ENCODE data around the gene PIGS.
"Not testable (repeated sequence)": the region's sequence is repeated elsewhere in the genome, so short reads cannot be mapped to it uniquely, and the experiment has no call there.

PIGS gene

DNA sequence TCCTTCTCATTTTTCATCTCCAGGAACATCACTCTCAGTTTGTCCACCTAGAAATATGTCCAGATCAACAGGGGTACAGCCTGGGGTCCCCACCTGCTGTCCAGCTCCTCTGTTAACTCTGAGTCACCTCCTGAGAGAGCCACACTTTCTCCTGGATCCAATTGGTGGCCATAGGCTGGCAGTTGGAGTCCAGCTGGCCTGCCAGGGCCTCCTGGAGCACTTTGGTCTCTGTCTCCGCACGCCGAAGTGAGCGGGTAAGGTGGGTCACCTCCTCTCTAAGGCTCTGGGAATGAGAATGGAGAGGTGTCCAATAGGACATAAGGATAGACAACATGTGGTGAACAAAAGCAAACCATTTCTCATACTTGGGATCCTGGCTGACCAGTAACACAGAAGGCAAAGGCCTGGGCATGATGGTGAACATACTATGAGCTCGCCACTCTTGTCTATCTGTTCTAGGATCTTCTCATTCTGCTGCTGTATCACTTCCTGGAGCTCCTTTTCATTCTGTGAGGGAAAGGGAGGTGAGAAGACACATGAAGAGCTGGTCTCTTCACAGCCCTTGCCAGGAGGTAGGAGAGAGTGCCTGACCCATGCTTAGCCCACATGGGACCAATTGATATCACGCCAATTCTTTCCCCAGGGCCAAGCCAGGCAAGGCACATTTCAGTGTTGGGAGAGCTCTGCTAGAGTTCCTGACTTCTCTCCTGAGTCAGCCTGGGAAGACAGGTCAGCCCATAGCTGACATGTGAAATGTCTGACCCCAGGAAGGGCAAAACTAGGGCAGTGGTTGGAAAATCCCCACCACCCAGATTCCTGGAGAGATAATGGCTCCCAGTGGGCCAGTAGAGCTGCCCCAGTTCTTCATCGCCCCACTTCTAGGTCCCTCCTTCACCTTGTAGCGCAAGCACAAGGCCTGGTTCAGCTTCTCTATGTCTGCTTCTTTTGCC lies 7.2 kb upstream of the PIGS start:
- DNase-seq, result no peak

- DNase-seq, result no peak
These were observed 6.1 kb upstream of the PIGS start for GRCh38 chr17:28577466-28577824.

- peak; percentile 90 to 95 for DNase-seq
These were observed 5.6 kb upstream of the PIGS start, which contains the start of gene ALDOC for GRCh38 chr17:28576758-28577465. TSS of gene ALDOC (minus strand) at chr17:28576895. CDS start at chr17:28575532, 1,363 bp downstream.

GRCh38 chr17:28576016-28576415 lies 4.7 kb upstream of the PIGS start:
- DNase-seq, result not testable (repeated sequence)

DNA sequence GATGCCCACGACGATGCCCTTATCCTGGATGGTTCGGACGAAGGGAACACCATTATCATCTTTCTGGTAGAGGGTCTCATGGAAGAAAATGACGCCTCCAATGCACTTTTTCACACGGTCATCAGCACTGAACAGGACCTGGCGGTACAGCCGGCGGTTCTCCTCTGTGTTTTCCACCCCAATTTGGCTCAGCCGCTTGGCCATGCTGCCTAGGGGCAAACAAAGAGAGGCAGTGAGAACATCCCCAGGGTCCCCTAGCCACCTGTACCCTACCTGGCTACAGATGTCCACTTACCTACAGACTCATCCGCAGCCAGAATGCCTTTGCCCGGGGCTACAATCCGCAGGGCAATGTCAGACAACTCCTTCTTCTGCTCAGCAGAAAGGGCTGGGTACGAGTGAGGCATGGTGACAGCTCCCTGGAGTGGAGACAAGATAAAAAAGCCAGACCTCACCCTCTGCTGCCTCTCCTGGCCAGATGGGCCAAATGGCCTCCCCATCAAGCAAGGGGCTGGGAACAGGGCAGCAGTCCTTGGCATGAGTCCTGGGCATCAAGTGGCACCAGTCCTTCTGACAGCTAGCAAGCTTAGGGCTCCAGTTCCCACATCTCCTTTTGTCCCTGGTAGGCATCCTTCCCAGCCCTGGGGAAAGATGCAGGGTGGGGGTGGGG lies 3.9 kb upstream of the PIGS start:
- peak; percentile 28 to 51 for DNase-seq

GRCh38 chr17:28574526-28574925 lies 3.2 kb upstream of the PIGS start:
- no peak for DNase-seq

GRCh38 chr17:28573966-28574480 lies 2.7 kb upstream of the PIGS start:
- no peak for DNase-seq

- no peak for DNase-seq
These were observed 2.2 kb upstream of the PIGS start for GRCh38 chr17:28573521-28573920.

- DNase-seq, result no peak
These were observed 1.7 kb upstream of the PIGS start for GRCh38 chr17:28573040-28573380.

DNA sequence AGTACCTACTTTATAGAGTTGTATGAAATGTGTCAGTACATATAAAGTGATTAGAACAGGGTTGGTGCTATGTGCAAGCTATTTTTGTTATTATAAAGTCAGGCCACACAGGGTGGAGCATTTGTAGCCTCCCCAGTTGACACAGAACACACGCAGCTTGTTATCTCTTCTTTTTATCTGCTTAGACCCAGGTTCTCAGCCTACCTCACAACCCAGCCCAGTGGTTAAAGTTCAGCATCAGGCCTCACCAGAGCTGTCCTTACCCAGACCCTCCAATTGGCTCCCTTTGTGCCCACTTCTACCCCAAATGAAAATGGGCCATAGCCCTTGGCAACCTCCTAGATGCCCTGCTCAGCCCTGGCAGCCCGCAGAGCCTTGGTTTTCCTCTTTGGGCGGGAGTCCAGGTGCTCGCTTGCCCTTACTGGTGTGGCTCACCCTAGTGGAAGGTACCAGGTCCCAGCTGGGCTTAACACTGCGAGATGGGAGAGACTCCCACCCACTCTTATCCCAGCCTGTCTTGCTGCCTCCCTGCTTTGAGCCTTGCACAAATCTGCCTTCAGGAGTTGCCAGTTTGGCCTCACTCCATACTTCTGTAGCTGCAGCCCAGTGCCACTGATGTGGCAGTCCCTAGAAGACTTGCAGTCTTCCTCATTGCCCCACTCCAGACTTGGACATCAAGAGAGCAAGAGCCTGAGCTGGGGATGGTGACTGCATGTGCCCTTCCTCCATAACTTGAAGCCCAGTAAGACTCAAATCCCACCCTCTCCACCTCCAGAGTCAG lies 1.1 kb upstream of the PIGS start:
- DNase-seq, result no peak

DNA sequence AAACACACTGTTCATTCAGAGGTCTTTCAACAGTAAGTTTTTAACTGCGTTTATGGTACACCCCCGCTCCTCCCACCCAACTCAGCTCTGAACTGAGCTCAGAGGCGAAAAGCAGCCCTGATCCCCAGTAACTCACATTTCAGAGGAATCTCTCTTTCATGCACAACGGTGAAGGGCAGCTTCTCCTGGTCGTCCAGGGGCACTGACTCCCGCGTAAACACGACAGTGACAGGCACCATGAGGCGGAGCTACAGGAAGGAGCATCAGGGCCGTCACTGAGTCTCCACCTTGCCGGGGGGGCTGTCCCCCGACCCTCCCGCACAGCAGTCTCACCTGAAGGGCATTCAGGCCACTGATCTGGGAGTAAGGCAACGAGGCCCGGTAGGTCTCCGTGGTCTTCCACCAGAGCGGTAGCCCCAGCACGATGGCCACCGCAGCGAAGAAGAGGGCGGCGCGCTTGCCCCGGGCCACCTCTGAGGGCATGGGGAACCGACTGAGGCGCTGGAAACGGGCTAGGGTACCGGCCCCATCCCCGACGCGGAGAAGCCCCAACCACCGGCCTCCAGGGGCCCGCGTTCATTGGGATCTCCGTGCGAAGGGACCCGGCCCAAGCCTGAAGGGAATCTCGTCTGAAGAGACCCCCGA lies 486 bp downstream of the PIGS start:
- DNase-seq, result peak in 1 of 2 experiments; percentile 6

GRCh38 chr17:28569446-28569845 lies 1.9 kb downstream of the PIGS start:
- DNase-seq, result no peak

DNA sequence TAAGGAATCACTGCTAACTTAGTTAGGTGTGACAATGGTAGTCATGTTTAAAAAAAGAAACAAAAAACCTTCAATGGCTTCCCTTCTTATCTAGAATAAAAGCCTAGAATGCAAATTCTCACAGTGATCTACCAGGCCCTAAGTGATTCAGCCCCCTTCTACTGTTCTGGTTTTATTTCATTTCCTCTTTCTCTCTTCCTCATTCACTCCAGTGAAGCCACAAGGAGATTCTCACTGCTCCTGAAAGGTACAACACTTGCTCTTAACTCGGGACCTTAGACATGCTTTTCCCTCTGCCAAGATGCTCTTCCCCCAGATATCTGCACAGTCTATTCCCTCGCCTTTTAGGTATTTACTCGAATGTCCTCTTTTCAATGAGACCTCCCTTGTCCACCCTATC lies 3.7 kb downstream of the PIGS start:
- DNase-seq, result no peak

GRCh38 chr17:28563475-28563874 lies 7.8 kb downstream of the PIGS start:
- DNase-seq, result no peak

DNA sequence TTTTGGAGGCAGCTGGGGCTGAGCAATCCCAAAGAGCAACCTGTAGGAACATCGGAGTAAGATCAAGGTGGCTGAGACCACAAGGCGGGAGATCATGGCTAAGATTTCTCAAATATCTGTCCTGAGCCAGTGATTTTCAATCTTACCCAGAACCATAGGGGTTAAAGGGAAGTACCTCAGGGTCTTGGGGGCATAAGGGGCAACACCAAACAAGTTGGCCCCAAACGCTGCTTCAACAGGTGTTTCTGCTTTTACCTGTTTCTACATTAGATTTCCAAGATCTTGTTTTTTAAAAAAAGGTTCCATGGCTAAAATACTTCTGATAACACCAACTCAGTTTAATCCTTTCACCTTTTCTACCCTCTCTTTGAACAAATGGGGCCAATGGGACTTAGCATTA lies 16.3 kb downstream of the PIGS start:
- no peak for DNase-seq

- DNase-seq, result no peak
These were observed 16.8 kb downstream of the PIGS start for GRCh38 chr17:28554565-28554964.

DNA sequence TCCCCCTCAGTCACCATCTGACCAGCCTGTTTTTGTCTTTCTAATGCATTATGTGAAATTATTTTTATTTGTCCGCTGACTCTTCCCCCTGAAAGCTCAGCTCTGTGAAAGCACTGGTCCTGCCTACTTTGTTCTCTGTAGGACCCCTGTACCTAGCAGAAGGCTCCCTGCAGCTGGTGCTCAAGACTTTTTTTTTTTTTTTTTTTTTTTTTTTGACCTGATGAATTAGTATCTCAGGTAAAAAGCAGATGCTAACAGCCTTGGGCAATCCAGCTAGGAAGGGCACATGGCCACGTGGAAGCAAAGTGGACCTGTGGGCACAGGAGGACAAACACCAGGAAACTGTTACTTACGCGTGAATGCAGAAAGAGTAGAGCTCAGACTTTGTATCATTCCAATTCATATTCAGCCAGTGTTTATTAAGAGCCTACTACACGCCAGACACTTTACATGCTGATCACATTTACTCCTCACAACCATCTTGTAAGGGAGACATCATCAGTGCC lies 18.3 kb downstream of the PIGS start:
- DNase-seq, result no peak

- DNase-seq, result no peak
These were observed 18.9 kb downstream of the PIGS start, which contains the start of gene UNC119 for GRCh38 chr17:28552176-28552999. TSS of gene UNC119 (minus strand) at chr17:28552624. CDS start at chr17:28552557, 67 bp downstream.

- DNase-seq, result no peak
These were observed 19.7 kb downstream of the PIGS start for GRCh38 chr17:28551421-28552175.

GRCh38 chr17:28550858-28551257 lies 20.5 kb downstream of the PIGS start:
- no peak for DNase-seq
